ENCODE results near the gene TUT1.
"Not testable (repeated sequence)": the region's sequence is repeated elsewhere in the genome, so short reads cannot be mapped to it uniquely, and the experiment has no call there.

TUT1 gene

GRCh38 chr11:62604460-62605120, 13.3 kb upstream of the TUT1 start:
- DNase-seq, result no peak

DNA sequence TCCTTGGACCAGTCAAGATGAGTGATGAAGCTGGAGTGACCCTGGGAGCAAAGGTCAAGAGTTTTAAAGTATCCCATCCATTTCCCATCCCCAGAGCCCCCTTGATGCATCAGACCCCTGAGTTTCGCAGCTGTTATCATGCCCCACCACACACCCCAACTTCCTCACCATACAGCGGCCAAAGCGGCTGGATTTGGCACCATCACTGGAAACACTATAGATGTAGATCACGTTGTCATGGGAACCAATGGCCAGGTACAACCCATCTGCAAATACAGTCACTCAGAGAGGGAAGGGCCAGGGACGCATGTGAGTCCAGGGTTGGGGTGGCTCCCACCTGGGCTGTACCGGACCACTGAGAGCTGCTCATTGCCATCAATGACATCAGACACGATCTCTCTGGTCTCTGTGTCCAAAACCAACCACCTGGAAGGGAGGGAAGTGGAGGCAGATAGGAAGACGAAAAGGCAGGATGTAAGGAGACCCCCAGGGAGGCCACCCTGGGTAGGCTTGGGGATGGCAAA, 12.5 kb upstream of the TUT1 start:
- DNase-seq, result no peak

GRCh38 chr11:62603072-62603408, 11.7 kb upstream of the TUT1 start:
- DNase-seq, result no peak

DNA sequence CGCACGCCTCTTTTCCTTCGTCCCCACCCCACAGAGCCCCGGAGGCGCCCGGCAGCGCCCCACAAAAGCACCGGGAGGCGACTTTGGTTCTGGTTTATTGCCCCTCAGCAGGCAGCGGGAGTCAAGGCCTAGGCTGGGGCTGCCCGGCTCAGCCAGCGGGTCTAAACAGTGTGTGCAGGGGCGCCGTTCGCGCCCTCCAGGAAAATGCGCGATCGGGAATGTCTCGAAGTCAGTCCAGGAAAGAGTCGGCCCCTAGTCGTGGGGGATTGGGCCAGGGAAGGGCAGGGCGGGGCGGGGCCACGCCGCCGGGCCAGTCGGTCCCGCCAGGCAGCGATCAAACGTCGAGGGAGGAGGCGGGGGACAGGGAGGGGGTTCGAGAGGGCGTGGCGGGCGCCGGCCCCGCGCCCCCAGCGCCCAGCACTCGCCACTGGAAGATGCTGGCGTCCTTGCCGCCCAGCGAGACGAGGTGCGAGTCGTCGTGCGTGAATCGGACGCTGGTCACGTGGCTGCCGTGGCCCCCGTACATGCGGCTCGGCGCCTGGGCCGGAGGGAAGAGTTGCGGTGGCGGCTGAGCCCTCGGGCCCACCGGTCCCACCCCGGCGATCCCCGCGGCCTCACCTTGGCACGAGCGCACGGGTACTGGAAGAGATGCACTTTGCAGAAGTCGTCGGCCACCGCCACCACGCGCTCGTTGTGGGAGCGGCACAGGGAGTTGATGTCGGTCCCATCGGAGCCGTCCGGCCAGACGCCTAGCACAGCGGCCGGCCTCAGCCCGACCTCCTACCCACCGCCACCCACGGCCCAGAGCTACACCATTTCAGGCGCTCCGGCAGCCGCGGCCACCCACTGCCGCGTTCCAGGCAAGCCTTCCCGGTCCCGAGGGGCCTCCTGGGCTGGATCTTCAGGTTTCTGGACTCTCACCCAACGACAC, 11.1 kb upstream of the TUT1 start:
- peak; percentile 21 to 51 for DNase-seq

DNA sequence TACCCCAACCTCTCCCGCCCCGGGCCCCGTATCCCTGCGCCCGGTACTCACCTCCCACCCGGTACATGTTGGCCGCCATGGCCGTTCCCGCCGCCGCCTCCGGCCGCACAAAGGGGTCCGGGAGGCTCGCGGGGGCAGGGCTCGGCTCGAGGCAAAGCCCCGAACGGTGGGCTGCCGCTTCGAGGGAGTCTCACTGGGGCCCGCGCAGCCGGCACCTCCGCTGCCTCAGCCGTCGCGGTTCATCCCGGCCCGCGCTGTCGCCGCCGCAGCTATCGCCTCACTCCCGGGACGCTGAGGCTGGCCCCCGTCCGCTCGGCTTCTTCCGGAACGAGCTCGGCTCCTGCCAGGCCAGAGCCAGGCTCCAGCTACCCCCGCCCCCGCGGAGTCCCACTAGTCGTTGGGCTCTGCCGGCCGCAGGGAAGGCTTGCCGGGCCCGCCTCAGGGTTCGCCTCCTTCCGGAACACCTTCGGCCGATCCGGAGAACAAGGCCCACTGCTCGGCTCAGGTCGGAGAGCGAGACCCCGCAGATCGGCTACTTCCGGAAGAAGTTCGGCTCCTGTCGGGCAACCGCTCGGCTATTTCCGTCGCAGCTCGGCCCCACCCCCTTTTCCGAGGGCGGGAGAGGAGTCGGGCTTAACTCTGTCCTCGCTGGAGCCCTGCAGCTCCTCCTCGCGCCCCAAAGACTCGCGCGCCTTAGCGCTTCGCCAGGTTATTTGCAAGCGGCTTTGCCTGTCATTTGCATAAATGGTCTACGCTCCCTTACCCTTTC, 10.2 kb upstream of the TUT1 start, which contains the start of gene MTA2:
TSS of gene MTA2 (minus strand) at position 494 of the 769 bp plus-strand sequence. CDS start at position 79, 415 bp downstream.
- DNase-seq, result peak; percentile 98 to 99

GRCh38 chr11:62601122-62601371, 9.7 kb upstream of the TUT1 start:
- DNase-seq, result peak; percentile 29 to 58

DNA sequence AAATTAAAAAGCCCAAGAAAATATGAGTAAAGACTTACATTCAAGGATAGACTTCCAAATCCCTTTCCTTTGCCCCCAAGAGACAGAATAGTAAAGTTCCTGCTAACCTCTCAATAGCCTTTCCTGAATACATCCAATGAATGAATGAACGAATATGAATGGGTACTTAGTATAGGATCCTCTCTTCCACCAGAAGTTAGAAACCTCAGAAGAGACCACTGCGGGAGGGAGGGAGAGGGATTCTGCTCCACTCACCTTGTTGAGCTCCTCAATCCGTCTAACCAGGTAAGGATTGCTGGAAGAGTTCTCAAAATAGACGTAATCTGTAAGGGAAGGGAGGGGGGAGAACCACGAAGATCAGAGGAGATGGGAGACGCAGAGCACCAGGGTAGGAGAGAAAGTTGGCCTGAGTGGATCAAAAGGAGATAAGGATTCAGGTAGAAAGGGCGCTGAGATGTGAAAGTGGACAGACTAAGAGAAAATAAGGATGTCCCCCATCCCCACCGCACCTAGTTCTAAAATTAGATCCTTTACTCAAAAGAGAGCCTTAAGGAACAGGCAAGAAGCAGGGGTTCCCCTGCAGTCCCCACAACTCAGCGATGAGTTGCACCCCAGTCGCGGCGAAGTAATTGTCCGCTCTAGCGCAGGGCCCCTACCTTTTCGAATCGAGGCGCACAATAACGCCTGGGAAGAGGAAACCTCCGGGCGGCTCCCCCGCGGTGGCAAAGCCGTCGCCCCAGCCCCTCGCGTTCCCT, 9.2 kb upstream of the TUT1 start:
- DNase-seq, result no peak

DNA sequence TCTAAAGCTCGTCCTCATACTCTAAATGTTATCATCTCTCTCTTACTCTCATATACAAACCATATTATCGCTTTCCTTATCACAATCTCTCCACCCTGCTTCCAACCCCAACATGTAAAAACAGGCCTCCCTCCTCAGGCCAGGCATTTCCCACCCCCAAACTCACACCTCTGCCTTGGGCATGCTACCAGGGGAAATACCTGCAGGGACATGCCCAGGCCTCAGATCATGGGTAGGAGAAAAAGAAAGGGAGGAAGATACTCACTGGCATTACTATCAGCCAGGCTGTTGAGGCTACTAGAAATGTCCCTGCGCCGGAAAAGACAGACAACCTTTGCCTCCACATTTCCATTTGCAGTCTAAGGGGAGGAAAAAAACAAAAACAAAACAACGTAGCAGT, 8.6 kb upstream of the TUT1 start:
- DNase-seq, result peak in 1 of 2 donors; percentile 51

GRCh38 chr11:62599069-62599696, 7.9 kb upstream of the TUT1 start:
- DNase-seq, result peak; percentile 99

- no peak for DNase-seq
Measured at GRCh38 chr11:62595124-62595523, 3.8 kb upstream of the TUT1 start.

GRCh38 chr11:62593434-62594044, 2.2 kb upstream of the TUT1 start:
- DNase-seq, result peak; percentile 81 to 85

- no peak for DNase-seq
Measured at GRCh38 chr11:62592989-62593421, 1.7 kb upstream of the TUT1 start.

DNA sequence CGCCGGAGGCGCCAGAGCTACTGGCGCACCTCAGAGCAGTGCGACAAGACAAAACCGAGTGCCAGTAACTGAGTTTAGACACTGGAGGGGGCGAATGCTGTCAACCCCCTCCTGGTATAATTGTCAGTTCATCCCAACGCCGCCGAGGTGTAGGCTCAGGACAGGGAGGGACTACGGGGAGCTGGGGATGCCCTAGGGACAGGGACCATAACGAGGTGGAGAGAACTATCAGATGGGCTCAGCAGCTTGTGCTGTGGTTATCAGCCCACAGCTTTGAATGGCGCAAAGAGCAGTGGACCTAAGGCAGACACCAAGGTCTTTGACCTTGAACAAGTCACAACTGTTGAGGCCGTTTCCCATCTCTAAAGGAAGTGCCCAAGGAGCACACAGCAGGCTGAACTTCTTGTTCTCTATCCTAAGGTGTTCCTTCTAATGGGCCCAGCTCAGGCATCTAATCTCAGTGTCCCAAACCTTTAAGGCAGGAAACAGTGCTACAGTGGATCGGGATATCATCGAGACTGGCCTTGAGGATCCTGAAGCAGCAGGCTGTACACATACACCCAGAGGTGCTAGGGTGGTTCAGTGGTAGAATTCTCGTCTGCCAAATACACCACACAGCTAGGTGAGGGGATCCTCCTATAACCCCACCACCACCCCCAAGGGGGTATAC, 958 bp upstream of the TUT1 start:
- DNase-seq, result no peak

- DNase-seq, result peak; percentile 21 to 40
Measured at GRCh38 chr11:62588966-62589637, 2.2 kb downstream of the TUT1 start.

- not testable (repeated sequence) for DNase-seq
Measured at GRCh38 chr11:62585356-62585755, 6.0 kb downstream of the TUT1 start.

GRCh38 chr11:62581735-62582134, 9.6 kb downstream of the TUT1 start:
- DNase-seq, result not testable (repeated sequence)

DNA sequence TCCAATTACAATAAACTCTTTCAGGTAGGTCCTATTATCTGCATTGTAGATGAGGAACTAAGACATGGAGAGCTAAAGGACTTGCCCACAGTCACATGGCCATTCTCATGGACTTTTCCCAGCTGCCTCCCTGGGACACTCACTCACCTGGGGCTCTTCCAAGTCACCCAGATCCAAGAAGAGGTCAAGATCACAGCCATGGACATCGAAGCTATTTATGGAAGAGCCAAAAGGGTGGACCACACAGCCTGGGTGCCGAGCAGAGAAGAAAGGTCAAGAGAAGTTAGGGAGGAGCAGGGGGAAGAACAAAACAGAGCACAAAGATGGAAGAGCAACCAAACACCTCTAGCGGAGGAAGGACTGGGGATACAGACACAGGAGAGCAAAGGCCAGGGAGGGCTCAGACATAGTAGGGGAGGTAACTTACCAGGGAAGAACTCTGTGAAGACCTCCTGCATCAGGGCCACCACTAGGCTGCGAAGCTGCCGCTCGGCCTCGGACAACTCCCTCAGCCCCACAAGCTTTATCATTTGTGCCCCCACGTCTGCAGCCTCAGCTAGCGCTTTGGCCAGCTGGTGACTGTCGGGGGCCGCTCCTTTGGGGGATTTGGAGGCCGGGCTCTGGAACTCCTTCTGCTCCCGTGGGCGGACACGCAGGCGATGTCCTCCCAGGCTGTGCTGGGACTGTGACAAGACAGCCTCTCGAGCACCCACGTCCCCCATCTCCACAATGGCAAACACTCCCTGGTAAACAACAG, 10.2 kb downstream of the TUT1 start:
- DNase-seq, result no peak

DNA sequence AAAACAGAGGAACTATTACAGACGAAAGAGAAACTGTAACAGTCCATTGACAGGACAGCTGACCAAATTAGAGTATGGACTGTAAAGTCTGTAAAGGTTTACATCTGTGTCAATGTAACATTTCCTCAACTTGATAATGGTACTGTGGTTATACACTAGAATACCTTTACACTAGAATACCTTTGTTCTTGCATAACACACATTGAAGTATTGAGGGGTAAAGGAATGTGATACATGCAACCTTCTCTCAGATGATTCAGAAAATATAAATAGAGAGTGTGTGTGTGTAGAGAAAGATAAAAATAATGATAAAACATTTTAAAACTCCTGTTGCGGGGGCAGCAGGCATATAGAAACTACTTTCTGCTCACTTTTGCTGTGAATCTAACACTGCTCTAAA, 12.1 kb downstream of the TUT1 start:
- DNase-seq, result no peak

DNA sequence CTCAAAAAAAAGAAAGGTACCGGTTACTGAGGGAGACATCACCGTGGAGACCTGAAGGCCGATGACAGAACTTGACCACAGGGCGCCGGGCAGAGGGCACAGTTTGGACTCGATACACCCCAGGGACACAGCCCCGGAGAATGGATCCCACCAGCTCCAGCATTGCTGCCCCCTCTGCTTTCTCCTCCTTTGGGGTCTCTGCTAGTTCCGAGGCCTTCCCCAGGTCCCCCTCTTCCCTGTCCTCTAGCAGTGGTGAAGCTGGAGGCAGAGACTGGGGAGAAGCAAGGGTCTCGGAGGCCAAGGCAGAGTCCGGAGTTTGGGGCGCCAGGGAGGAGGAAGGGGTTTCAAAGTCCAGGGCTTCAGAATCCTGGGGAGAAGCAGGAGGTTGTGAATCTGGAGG, 12.8 kb downstream of the TUT1 start:
- no peak for DNase-seq

Data from CD4-positive, alpha-beta T cell treated with Interferon alpha-2 for 1 hour (primary cell).